ENCODE data around the gene ZFPM1. TPM values are rescaled to one million over a fixed set of nuclear protein-coding genes. Genes with fewer than 3 reads are reported as not detected.

ZFPM1 gene
- polyA plus RNA-seq, 1 of the 3 experiments (the other 2 are of a cell fraction) = 1.2 TPM

GRCh38 chr16:88554711-88555264 lies 101.7 kb downstream of the ZFPM1 start:
- Histone ChIP-seq H3K9me2 (no peaks in the 10 kb centered on the region), H3K4me2 (no peak overlapping the region), H3F3A (replicated peaks; ENCODE audit: insufficient read depth) (no peaks in the 10 kb centered on the region), H3K79me2 (ENCODE audit: insufficient read depth) (no peaks in the 10 kb centered on the region), H2AFZ (ENCODE audit: low read depth) (no peak overlapping the region), H3K9ac (no peak overlapping the region), H3K9me3 (no peaks in the 10 kb centered on the region), H3K4me1 (ENCODE audit: control insufficient read depth in 1 of 2, insufficient read depth in 2 of 2, low read depth in 1 of 2, low read length in 1 of 2) (peaks cover 0 to 8% of the 10 kb centered on the region in 2 experiments; a peak in 1 of 4 replicates), H4K20me1 (ENCODE audit: insufficient read depth) (no peaks in the 10 kb centered on the region), H3K36me3 (replicated peaks in 1 of 2; ENCODE audit: control insufficient read depth in 1 of 2, insufficient read depth in 2 of 2, low read length in 1 of 2) (no peaks in the 10 kb centered on the region), H3K27me3 (ENCODE audit: insufficient read depth) (peaks cover 16% of the 10 kb centered on the region; the same call in 1 of the 2 replicates), H3K4me3 (ENCODE audit: low read depth in 2 of 2, low read length in 1 of 2) (no peak overlapping the region), H3K27ac (ENCODE audit: low read depth in 2 of 2, low read length in 1 of 2) (no peak overlapping the region)
- POLR2A ChIA-PET = no interaction called here
- DNase-seq = no peak
- CTCF ChIA-PET = interaction anchor here (0.9 to 1.3 kb wide), 2 partner anchors 14 to 117 kb away, joined by 3 to 4 read pairs; no protein-coding TSS in a partner anchor
- no peak for TF ChIP-seq CHD2 (IDR thresholded peaks at IDR 0.05; ENCODE audit: low read length, partially characterized antibody)
- 73% methylated on average over 13 of the region's 15 CpGs for WGBS (ENCODE audit: low lambda C conversion rate)

- Histone ChIP-seq H3K9ac (no peak overlapping the region), H3K9me2 (no peaks in the 10 kb centered on the region), H3K79me2 (ENCODE audit: insufficient read depth) (no peaks in the 10 kb centered on the region), H3K36me3 (replicated peaks in 1 of 2; ENCODE audit: control insufficient read depth in 1 of 2, insufficient read depth in 2 of 2, low read length in 1 of 2) (no peaks in the 10 kb centered on the region), H3F3A (replicated peaks; ENCODE audit: insufficient read depth) (no peaks in the 10 kb centered on the region), H4K20me1 (ENCODE audit: insufficient read depth) (peaks cover 3% of the 10 kb centered on the region; the same call in 1 of the 2 replicates), H3K27ac (ENCODE audit: low read depth in 2 of 2, low read length in 1 of 2) (no peak overlapping the region), H3K27me3 (ENCODE audit: insufficient read depth) (peaks cover 16% of the 10 kb centered on the region; the same call in 1 of the 2 replicates), H3K4me3 (ENCODE audit: low read depth in 2 of 2, low read length in 1 of 2) (no peak overlapping the region), H3K4me1 (ENCODE audit: control insufficient read depth in 1 of 2, insufficient read depth in 2 of 2, low read depth in 1 of 2, low read length in 1 of 2) (peaks cover 0 to 5% of the 10 kb centered on the region in 2 experiments; a peak in 1 of 4 replicates), H3K4me2 (no peak overlapping the region), H3K9me3 (no peaks in the 10 kb centered on the region), H2AFZ (ENCODE audit: low read depth) (no peak overlapping the region)
- DNase-seq = no peak
- ChIA-PET POLR2A (no interaction called here), CTCF (interaction anchor here (0.6 to 1.6 kb wide), 2 partner anchors 28 to 542 kb away, joined by 4 read pairs; no protein-coding TSS in a partner anchor)
- TF ChIP-seq TAF1 (IDR thresholded peaks at IDR 0.05; ENCODE audit: borderline replicate concordance, low read depth, low read length) = no peak
- no peak for TF ChIP-seq RXRA (IDR thresholded peaks at IDR 0.05; ENCODE audit: borderline replicate concordance, low read depth)
- TF ChIP-seq, protein P1, sequence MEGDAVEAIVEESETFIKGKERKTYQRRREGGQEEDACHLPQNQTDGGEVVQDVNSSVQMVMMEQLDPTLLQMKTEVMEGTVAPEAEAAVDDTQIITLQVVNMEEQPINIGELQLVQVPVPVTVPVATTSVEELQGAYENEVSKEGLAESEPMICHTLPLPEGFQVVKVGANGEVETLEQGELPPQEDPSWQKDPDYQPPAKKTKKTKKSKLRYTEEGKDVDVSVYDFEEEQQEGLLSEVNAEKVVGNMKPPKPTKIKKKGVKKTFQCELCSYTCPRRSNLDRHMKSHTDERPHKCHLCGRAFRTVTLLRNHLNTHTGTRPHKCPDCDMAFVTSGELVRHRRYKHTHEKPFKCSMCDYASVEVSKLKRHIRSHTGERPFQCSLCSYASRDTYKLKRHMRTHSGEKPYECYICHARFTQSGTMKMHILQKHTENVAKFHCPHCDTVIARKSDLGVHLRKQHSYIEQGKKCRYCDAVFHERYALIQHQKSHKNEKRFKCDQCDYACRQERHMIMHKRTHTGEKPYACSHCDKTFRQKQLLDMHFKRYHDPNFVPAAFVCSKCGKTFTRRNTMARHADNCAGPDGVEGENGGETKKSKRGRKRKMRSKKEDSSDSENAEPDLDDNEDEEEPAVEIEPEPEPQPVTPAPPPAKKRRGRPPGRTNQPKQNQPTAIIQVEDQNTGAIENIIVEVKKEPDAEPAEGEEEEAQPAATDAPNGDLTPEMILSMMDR (IDR thresholded peaks at IDR 0.05) = no peak
- TF ChIP-seq SIN3A (IDR thresholded peaks at IDR 0.05; ENCODE audit: borderline replicate concordance, low read depth, low read length) = no peak
- TF ChIP-seq, protein P2, sequence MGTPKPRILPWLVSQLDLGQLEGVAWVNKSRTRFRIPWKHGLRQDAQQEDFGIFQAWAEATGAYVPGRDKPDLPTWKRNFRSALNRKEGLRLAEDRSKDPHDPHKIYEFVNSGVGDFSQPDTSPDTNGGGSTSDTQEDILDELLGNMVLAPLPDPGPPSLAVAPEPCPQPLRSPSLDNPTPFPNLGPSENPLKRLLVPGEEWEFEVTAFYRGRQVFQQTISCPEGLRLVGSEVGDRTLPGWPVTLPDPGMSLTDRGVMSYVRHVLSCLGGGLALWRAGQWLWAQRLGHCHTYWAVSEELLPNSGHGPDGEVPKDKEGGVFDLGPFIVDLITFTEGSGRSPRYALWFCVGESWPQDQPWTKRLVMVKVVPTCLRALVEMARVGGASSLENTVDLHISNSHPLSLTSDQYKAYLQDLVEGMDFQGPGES (IDR thresholded peaks at IDR 0.05; ENCODE audit: low read depth, low read length) = no peak
- no peak for TF ChIP-seq TCF12 (IDR thresholded peaks at IDR 0.05)
- no peak for TF ChIP-seq EP300 (IDR thresholded peaks at IDR 0.05; ENCODE audit: borderline replicate concordance in 1 of 2, low read depth in 1 of 2, low read length in 1 of 2)
- 67% methylated on average over 11 of the region's 15 CpGs for WGBS (ENCODE audit: low lambda C conversion rate)
Measured at GRCh38 chr16:88556294-88556988, 103.4 kb downstream of the ZFPM1 start.

All from SK-N-SH (cell line).